Esophagus squamous epithelium (tissue), 5 donors: Measurements from ENCODE around the gene PFKFB4. TPM values are rescaled to one million over a fixed set of nuclear protein-coding genes. Genes with fewer than 3 reads are reported as not detected.

ENCODE experiments used
- DNase-seq: peaks from one replicate; lab custom pipeline; 2025; lab: John Stamatoyannopoulos, UW
- H3K27ac ChIP-seq, 4 donors: fragments of 200-600 bp; sonication (generic); one replicate each; pipeline ENCODE4 v1.5.1; 2016 to 2019; ENCODE audit warnings: mild to moderate bottlenecking in 1 of 4
- H3K27me3 ChIP-seq, 4 donors: fragments of 200-600 bp; sonication (generic); 1 replicate in 3 of 4; 2 replicates in 1 of 4; pipeline versions ENCODE4 v1.5.1 to v1.6.0; 2017 to 2021; ENCODE audit warnings: antibody characterized with exemption in 1 of 4
- H3K36me3 ChIP-seq, 3 donors: fragments of 200-600 bp; sonication (generic); one replicate each; pipeline ENCODE4 v1.5.1; 2016 to 2019
- H3K4me1 ChIP-seq, 3 donors: fragments of 200-600 bp; sonication (generic); one replicate each; pipeline ENCODE4 v1.5.1; 2017 to 2019
- H3K4me3 ChIP-seq, 4 donors: fragments of 200-600 bp; sonication (generic); 1 replicate in 3 of 4; 2 replicates in 1 of 4; pipeline ENCODE4 v1.5.1; 2016 to 2019; ENCODE audit warnings: mild to moderate bottlenecking in 2 of 4, moderate library complexity in 1 of 4
- H3K9me3 ChIP-seq, 3 donors: fragments of 200-600 bp; sonication (generic); one replicate each; pipeline ENCODE4 v1.5.1; 2016 to 2019
- POLR2A ChIP-seq, 4 donors: fragments of 450-650 bp; IDR thresholded peaks; one replicate each; pipeline ENCODE4 v1.6.1; 2017; ENCODE audit warnings: antibody characterized with exemption in 4 of 4, mild to moderate bottlenecking in 4 of 4, moderate library complexity in 3 of 4
- WGBS, 2 donors: methylation state at CpG; one replicate each; pipeline ENCODE4 v1.1.5; 2018; 5-methylcytosine and 5-hydroxymethylcytosine counted together
- intact Hi-C: fragments of 100-400 bp; cut with DNase I; formaldehyde crosslinking; loops from one replicate; pipeline ENCODE4 v1.15.0; 2022
- total RNA-seq, 4 donors: library from RNA; depleted of rRNA; stranded (reverse); fragments of >200 nt; gene quantifications; one replicate each; pipeline ENCODE4 v1.1.0, GENCODE V29; 2016
- TF ChIP-seq, protein P1 (sequence below), 6 experiments: fragments of 450-650 bp in 4 of 6; fragments of 200-600 bp in 2 of 6; sonication (generic) in 2 of 6; IDR thresholded peaks; one replicate each; pipeline ENCODE4 v1.5.1; 2016 to 2019; ENCODE audit warnings: antibody characterized with exemption in 6 of 6, mild to moderate bottlenecking in 4 of 6, moderate library complexity in 4 of 6
- donor health status: DM: yes; HTN: yes; CAD: no.

The PFKFB4 gene
- total RNA-seq, 4 donors from 2014 or later = 6.7 to 10.2 (median 8.0) TPM

DNA sequence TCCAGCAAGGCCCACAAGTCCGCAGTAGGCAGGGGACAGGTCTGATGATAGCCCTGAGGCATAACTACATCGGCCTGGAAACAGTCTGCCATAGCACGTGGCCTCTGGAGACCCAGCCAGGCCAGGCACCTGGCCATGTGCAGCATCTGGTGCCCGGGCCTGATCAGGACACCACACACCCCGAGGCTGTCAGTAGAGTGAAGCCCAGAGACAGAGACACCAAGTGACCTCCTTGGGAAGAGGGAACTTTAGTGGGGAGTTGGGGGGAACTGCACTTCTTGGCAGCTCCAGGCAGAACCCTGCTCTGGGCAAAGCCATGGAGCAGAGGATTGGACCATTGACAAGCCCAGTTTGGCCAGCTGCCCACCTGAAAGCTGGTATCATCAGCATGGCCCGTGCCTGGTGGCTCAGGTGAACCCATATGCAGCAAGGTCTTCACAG, 53.9 kb downstream of the PFKFB4 start:
- Histone ChIP-seq H3K4me3 (peak overlapping the region; percentile 69 to 89 (median 73)), H3K36me3 (peaks cover 0 to 31% (median 10%) of the 10 kb centered on the region in 3 donors), H3K27me3 (no peaks in the 10 kb centered on the region), H3K9me3 (no peaks in the 10 kb centered on the region), H3K4me1 (peaks cover 35 to 77% (median 56%) of the 10 kb centered on the region in 3 donors), H3K27ac (peak overlapping the region; percentile 95 to 99 (median 96))
- WGBS, 2 donors = 10 to 80% methylated on average over 1 to 2 of the region's 6 CpGs
- intact Hi-C loops = loop anchor here (5.0 kb wide), 1 partner anchor 35 kb away; a partner anchor contains a TSS
- TF ChIP-seq POLR2A (IDR thresholded peaks at IDR 0.05) = no peak
- TF ChIP-seq, protein P1, sequence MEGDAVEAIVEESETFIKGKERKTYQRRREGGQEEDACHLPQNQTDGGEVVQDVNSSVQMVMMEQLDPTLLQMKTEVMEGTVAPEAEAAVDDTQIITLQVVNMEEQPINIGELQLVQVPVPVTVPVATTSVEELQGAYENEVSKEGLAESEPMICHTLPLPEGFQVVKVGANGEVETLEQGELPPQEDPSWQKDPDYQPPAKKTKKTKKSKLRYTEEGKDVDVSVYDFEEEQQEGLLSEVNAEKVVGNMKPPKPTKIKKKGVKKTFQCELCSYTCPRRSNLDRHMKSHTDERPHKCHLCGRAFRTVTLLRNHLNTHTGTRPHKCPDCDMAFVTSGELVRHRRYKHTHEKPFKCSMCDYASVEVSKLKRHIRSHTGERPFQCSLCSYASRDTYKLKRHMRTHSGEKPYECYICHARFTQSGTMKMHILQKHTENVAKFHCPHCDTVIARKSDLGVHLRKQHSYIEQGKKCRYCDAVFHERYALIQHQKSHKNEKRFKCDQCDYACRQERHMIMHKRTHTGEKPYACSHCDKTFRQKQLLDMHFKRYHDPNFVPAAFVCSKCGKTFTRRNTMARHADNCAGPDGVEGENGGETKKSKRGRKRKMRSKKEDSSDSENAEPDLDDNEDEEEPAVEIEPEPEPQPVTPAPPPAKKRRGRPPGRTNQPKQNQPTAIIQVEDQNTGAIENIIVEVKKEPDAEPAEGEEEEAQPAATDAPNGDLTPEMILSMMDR (IDR thresholded peaks at IDR 0.05) = no peak
- DNase-seq = no peak

DNA sequence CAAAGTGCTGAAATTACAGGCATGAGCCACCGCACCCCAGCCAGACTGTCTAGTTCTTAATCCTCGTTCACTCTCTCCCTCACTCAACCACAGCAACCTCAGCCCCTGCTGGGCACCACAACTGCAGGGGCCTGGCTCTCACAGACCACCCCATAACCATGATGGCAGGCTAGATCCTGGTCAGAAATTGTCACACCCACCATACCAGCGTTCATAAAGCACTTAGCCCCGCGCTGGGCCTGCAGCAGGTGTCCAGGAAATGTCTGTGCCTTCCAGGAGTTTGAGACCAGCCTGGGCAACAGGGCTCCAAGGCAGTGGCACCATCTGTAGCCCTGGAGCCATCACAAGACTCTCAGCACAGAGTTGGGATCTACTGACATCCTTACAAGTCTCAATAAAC, 54.5 kb downstream of the PFKFB4 start:
- TF ChIP-seq, protein P1 (IDR thresholded peaks at IDR 0.05) = no peak
- TF ChIP-seq POLR2A (IDR thresholded peaks at IDR 0.05) = no peak
- H3K9me3 ChIP-seq = no peaks in the 10 kb centered on the region
- H3K4me3 ChIP-seq = peak overlapping the region in 2 of 4 donors; percentile 75 to 89
- no peak for DNase-seq
- H3K27ac ChIP-seq = peak overlapping the region; percentile 95 to 99 (median 96)
- intact Hi-C loops = loop anchor here (5.0 kb wide), 1 partner anchor 35 kb away; a partner anchor contains a TSS
- peaks cover 35 to 71% (median 49%) of the 10 kb centered on the region in 3 donors for H3K4me1 ChIP-seq
- H3K27me3 ChIP-seq = no peaks in the 10 kb centered on the region
- 32 to 38% methylated on average over 2 to 3 of the region's 5 CpGs for WGBS, 2 donors
- H3K36me3 ChIP-seq = peaks cover 0 to 37% (median 10%) of the 10 kb centered on the region in 3 donors

DNA sequence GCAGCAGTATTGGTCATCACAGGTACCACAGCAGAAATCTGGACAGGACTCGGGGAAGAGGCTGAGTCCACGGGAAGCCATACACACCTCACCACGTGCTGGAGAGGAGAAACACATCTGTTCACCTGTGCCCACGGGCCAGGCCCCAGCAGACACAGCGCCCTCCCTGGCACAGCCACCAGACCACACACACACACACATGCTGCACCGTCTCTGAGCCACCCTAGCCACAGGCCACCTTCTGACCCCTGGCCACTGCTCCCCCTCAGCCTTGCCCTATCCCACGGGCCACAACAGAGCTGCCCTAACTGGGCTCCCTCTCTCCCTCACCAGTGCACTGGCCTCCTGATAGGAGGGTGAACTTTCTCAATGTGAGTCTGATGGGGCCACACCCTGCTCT, 55.4 kb downstream of the PFKFB4 start:
- intact Hi-C loops = loop anchor here (5.0 kb wide), 1 partner anchor 34 kb away; a partner anchor contains a TSS
- peaks cover 35 to 61% (median 40%) of the 10 kb centered on the region in 3 donors for H3K4me1 ChIP-seq
- DNase-seq = no peak
- H3K27me3 ChIP-seq = no peaks in the 10 kb centered on the region
- H3K4me3 ChIP-seq = peak overlapping the region in 1 of 4 donors; percentile 24
- H3K27ac ChIP-seq = peak overlapping the region; percentile 72 to 99 (median 96)
- H3K36me3 ChIP-seq = peaks cover 0 to 47% (median 17%) of the 10 kb centered on the region in 3 donors
- 37 to 49% methylated on average over 5 to 6 of the region's 7 CpGs for WGBS, 2 donors
- H3K9me3 ChIP-seq = no peaks in the 10 kb centered on the region
- no peak for TF ChIP-seq POLR2A (IDR thresholded peaks at IDR 0.05)
- TF ChIP-seq, protein P1 (IDR thresholded peaks at IDR 0.05) = no peak

DNA sequence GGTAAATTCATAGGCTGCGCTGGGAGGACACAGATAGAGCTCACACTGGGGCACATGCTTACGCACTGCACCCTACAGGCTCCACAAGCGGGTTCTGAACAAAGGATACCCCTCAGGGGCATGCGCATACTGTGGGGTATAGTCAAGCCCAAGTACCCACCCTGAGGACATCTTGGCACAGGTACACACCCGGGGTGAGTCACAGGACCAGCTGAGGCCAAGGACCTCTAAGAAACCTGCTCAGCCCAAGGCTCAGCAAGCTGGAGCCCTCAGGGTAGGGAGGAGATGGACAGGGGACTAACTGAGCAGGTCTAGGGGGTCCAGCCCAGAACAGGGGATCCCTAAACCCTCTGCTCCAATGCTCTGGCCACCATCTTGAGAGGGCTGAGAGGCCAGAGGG, 55.9 kb downstream of the PFKFB4 start:
- H3K36me3 ChIP-seq = peaks cover 0 to 52% (median 22%) of the 10 kb centered on the region in 3 donors
- DNase-seq = no peak
- H3K4me3 ChIP-seq = peak overlapping the region in 1 of 4 donors; percentile 24
- H3K4me1 ChIP-seq = peaks cover 35 to 58% (median 36%) of the 10 kb centered on the region in 3 donors
- no peaks in the 10 kb centered on the region for H3K27me3 ChIP-seq
- no peaks in the 10 kb centered on the region for H3K9me3 ChIP-seq
- TF ChIP-seq POLR2A (IDR thresholded peaks at IDR 0.05) = no peak
- TF ChIP-seq, protein P1 (IDR thresholded peaks at IDR 0.05) = no peak
- intact Hi-C loops = loop anchor here (5.0 kb wide), 1 partner anchor 33 kb away; a partner anchor contains a TSS
- peak overlapping the region; percentile 72 to 99 (median 96) for H3K27ac ChIP-seq
- 16 to 80% methylated on average over 1 to 5 of the region's 5 CpGs for WGBS, 2 donors

DNA sequence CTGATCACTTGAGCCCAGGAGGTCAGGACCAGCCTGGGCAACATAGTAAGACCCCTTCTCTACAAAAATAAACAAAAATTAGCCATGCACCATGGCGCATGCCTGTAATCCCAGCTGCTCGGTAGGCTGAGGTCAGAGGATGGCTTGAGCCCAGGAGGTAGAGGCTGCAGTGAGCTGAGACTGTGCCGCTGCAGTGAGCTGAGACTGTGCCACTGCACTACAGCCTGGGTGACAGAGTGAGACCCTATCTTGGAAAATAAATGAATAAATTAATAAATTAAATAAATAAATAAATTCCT, 63.5 kb downstream of the PFKFB4 start:
- Histone ChIP-seq H3K27me3 (no peaks in the 10 kb centered on the region), H3K36me3 (peaks cover 0 to 51% (median 21%) of the 10 kb centered on the region in 3 donors), H3K4me3 (no peak overlapping the region), H3K4me1 (peaks cover 11 to 41% (median 17%) of the 10 kb centered on the region in 3 donors), H3K27ac (peak overlapping the region; percentile 64 to 88 (median 83)), H3K9me3 (no peaks in the 10 kb centered on the region)
- intact Hi-C loops = no loop called here
- TF ChIP-seq, protein P1 (IDR thresholded peaks at IDR 0.05) = no peak
- no peak for TF ChIP-seq POLR2A (IDR thresholded peaks at IDR 0.05)
- DNase-seq = no peak
- 44 to 48% methylated on average over 3 of the region's 3 CpGs for WGBS, 2 donors
